Duodenal mucosa (tissue), 2 donors: ENCODE data around the gene NOD2.

Experiments used
- H3K27ac ChIP-seq: one replicate; pipeline ENCODE4 v1.7.0; 2013; ENCODE audit warnings: low read depth, low read length
- H3K27me3 ChIP-seq, 2 donors: one replicate each; pipeline ENCODE4 v1.7.0; 2013; ENCODE audit warnings: low read length in 2 of 2, control low read depth in 1 of 2; ENCODE audit not compliant: insufficient read depth in 2 of 2, control insufficient read depth in 1 of 2
- H3K36me3 ChIP-seq, 2 donors: one replicate each; pipeline ENCODE4 v1.7.0; 2013; ENCODE audit warnings: low read length in 2 of 2, control low read depth in 1 of 2; ENCODE audit not compliant: insufficient read depth in 2 of 2, control insufficient read depth in 1 of 2
- H3K4me1 ChIP-seq, 2 donors: one replicate each; pipeline ENCODE4 v1.7.0; 2013; ENCODE audit warnings: low read length in 2 of 2, control low read depth in 1 of 2; ENCODE audit not compliant: insufficient read depth in 2 of 2, control insufficient read depth in 1 of 2
- H3K4me3 ChIP-seq, 2 donors: one replicate each; pipeline ENCODE4 v1.7.0; 2013; ENCODE audit warnings: low read length in 2 of 2, low read depth in 1 of 2
- H3K9ac ChIP-seq, 2 donors: one replicate each; pipeline ENCODE4 v1.7.0; 2013; ENCODE audit warnings: low read length in 2 of 2, low read depth in 1 of 2
- H3K9me3 ChIP-seq, 2 donors: one replicate each; pipeline ENCODE4 v1.7.0; 2013; ENCODE audit warnings: low read length in 2 of 2, control low read depth in 1 of 2; ENCODE audit not compliant: control insufficient read depth in 1 of 2

The NOD2 gene

GRCh38 chr16:50741781-50742575, 48.6 kb downstream of the NOD2 start, which contains the start of gene CYLD:
TSS of gene CYLD (plus strand) at chr16:50742086. CDS start at chr16:50749699, 7,613 bp downstream.
- Histone ChIP-seq H3K27ac (peak within 1 kb of the TSS; percentile 81), H3K27me3 (no peaks in the 10 kb centered on the region), H3K4me3 (peak within 1 kb of the TSS; percentile 81 to 96), H3K36me3 (peaks cover 6% of the 10 kb centered on the region in 2 donors), H3K4me1 (peaks cover 18 to 28% of the 10 kb centered on the region in 2 donors), H3K9me3 (no peaks in the 10 kb centered on the region), H3K9ac (peak within 1 kb of the TSS; percentile 58 to 92)

GRCh38 chr16:50742576-50743200, 49.3 kb downstream of the NOD2 start:
- H3K4me1 ChIP-seq: peaks cover 18 to 35% of the 10 kb centered on the region in 2 donors
- H3K27ac ChIP-seq: peak overlapping the region; percentile 81
- peaks cover 6% of the 10 kb centered on the region in 2 donors for H3K36me3 ChIP-seq

GRCh38 chr16:50743581-50744225, 50.3 kb downstream of the NOD2 start:
- Histone ChIP-seq H3K4me3 (peak overlapping the region in 1 of 2 donors; percentile 96), H3K4me1 (peaks cover 18 to 36% of the 10 kb centered on the region in 2 donors), H3K27ac (no peak overlapping the region), H3K27me3 (no peaks in the 10 kb centered on the region), H3K9ac (peak overlapping the region; percentile 55 to 92), H3K36me3 (peaks cover 6% of the 10 kb centered on the region in 2 donors), H3K9me3 (no peaks in the 10 kb centered on the region)

More at GRCh38 chr16:50742576-50743200, 49.3 kb downstream of the NOD2 start:
- H3K27me3 ChIP-seq: no peaks in the 10 kb centered on the region
- peak overlapping the region; percentile 58 to 92 for H3K9ac ChIP-seq
- H3K9me3 ChIP-seq: no peaks in the 10 kb centered on the region
- peak overlapping the region; percentile 81 to 96 for H3K4me3 ChIP-seq

GRCh38 chr16:50744881-50745280, 51.5 kb downstream of the NOD2 start:
- Histone ChIP-seq H3K36me3 (peaks cover 6 to 8% of the 10 kb centered on the region in 2 donors), H3K9ac (peak overlapping the region in 1 of 2 donors; percentile 10), H3K27ac (no peak overlapping the region), H3K4me1 (peaks cover 18 to 38% of the 10 kb centered on the region in 2 donors), H3K27me3 (no peaks in the 10 kb centered on the region), H3K4me3 (no peak overlapping the region), H3K9me3 (no peaks in the 10 kb centered on the region)

- Histone ChIP-seq H3K9me3 (no peaks in the 10 kb centered on the region), H3K9ac (no peak overlapping the region), H3K27me3 (no peaks in the 10 kb centered on the region), H3K4me3 (peak overlapping the region in 1 of 2 donors; percentile 17), H3K4me1 (peaks cover 16 to 43% of the 10 kb centered on the region in 2 donors), H3K27ac (no peak overlapping the region), H3K36me3 (peaks cover 6 to 14% of the 10 kb centered on the region in 2 donors)
These were observed 52.5 kb downstream of the NOD2 start for GRCh38 chr16:50745940-50746339.

- H3K27me3 ChIP-seq: no peaks in the 10 kb centered on the region
- no peaks in the 10 kb centered on the region for H3K9me3 ChIP-seq
- peaks cover 11 to 14% of the 10 kb centered on the region in 2 donors for H3K36me3 ChIP-seq
- H3K9ac ChIP-seq: no peak overlapping the region
- H3K4me1 ChIP-seq: peaks cover 11 to 38% of the 10 kb centered on the region in 2 donors
- H3K27ac ChIP-seq: no peak overlapping the region
- H3K4me3 ChIP-seq: no peak overlapping the region
These were observed 54.0 kb downstream of the NOD2 start for GRCh38 chr16:50747207-50747956.

GRCh38 chr16:50751528-50751927, 58.1 kb downstream of the NOD2 start:
- no peaks in the 10 kb centered on the region for H3K27me3 ChIP-seq
- peaks cover 0 to 17% of the 10 kb centered on the region in 2 donors for H3K4me1 ChIP-seq
- H3K9me3 ChIP-seq: no peaks in the 10 kb centered on the region
- peaks cover 25 to 34% of the 10 kb centered on the region in 2 donors for H3K36me3 ChIP-seq
- H3K9ac ChIP-seq: no peak overlapping the region
- no peak overlapping the region for H3K27ac ChIP-seq
- H3K4me3 ChIP-seq: no peak overlapping the region

- Histone ChIP-seq H3K9me3 (no peaks in the 10 kb centered on the region), H3K4me3 (no peak overlapping the region), H3K27me3 (no peaks in the 10 kb centered on the region), H3K27ac (no peak overlapping the region), H3K36me3 (peaks cover 29 to 34% of the 10 kb centered on the region in 2 donors), H3K9ac (no peak overlapping the region), H3K4me1 (peaks cover 0 to 9% of the 10 kb centered on the region in 2 donors)
These were observed 59.2 kb downstream of the NOD2 start for GRCh38 chr16:50752471-50753235.

- Histone ChIP-seq H3K27ac (no peak overlapping the region), H3K4me1 (no peaks in the 10 kb centered on the region), H3K9ac (no peak overlapping the region), H3K4me3 (no peak overlapping the region), H3K9me3 (no peaks in the 10 kb centered on the region), H3K27me3 (no peaks in the 10 kb centered on the region), H3K36me3 (peaks cover 21 to 33% of the 10 kb centered on the region in 2 donors)
These were observed 63.1 kb downstream of the NOD2 start for GRCh38 chr16:50756473-50756872.
